Measurements from ENCODE around the gene CCIN. TPM values are rescaled to one million over a fixed set of nuclear protein-coding genes. Genes with fewer than 3 reads are reported as not detected.
A peak's percentile ranks its signal among the peaks of the same experiment; 100 is the strongest.

CCIN gene
- total RNA-seq, 1 donor from 2014 or later, result not detected

GRCh38 chr9:36132086-36132485 is 37.1 kb upstream of the CCIN start:
- no peak for TF ChIP-seq CTCF (IDR thresholded peaks at IDR 0.05; ENCODE audit: unreplicated experiment)
- Mint-ChIP-seq H3K27ac (no peak overlapping the region), H3K27me3 (peaks cover 41% of the 10 kb centered on the region), H3K4me3 (ENCODE audit: low read depth) (no peak overlapping the region), H3K4me1 (ENCODE audit: low read depth) (peaks cover 3% of the 10 kb centered on the region), H3K36me3 (ENCODE audit: insufficient read depth) (no peaks in the 10 kb centered on the region), H3K9me3 (ENCODE audit: low read depth) (no peaks in the 10 kb centered on the region)
- DNase-seq (ENCODE audit: low spot score, unreplicated experiment), result no peak

- H3K27me3 Mint-ChIP-seq, result peaks cover 61% of the 10 kb centered on the region
- H3K36me3 Mint-ChIP-seq (ENCODE audit: insufficient read depth), result no peaks in the 10 kb centered on the region
- H3K27ac Mint-ChIP-seq, result no peak overlapping the region
- no peak for DNase-seq (ENCODE audit: low spot score, unreplicated experiment)
- no peak overlapping the region for H3K4me3 Mint-ChIP-seq (ENCODE audit: low read depth)
- no peak for TF ChIP-seq CTCF (IDR thresholded peaks at IDR 0.05; ENCODE audit: unreplicated experiment)
- H3K9me3 Mint-ChIP-seq (ENCODE audit: low read depth), result no peaks in the 10 kb centered on the region
- peaks cover 9% of the 10 kb centered on the region for H3K4me1 Mint-ChIP-seq (ENCODE audit: low read depth)
Measured at GRCh38 chr9:36134761-36135505, 34.3 kb upstream of the CCIN start.

- Mint-ChIP-seq H3K4me3 (ENCODE audit: low read depth) (peak overlapping the region; percentile 69), H3K27me3 (peaks cover 63% of the 10 kb centered on the region), H3K36me3 (ENCODE audit: insufficient read depth) (no peaks in the 10 kb centered on the region), H3K27ac (no peak overlapping the region), H3K9me3 (ENCODE audit: low read depth) (no peaks in the 10 kb centered on the region), H3K4me1 (ENCODE audit: low read depth) (peaks cover 9% of the 10 kb centered on the region)
- TF ChIP-seq CTCF (IDR thresholded peaks at IDR 0.05; ENCODE audit: unreplicated experiment), result no peak
- DNase-seq (ENCODE audit: low spot score, unreplicated experiment), result no peak
Measured at GRCh38 chr9:36135741-36136271, 33.4 kb upstream of the CCIN start.

GRCh38 chr9:36136272-36136893 is 32.8 kb upstream of the CCIN start, which contains the start of gene GLIPR2:
GLIPR2 (plus strand) TSS chr9:36136733; CDS start chr9:36136779, 46 bp downstream.
- Mint-ChIP-seq H3K4me3 (ENCODE audit: low read depth) (peak within 1 kb of the TSS; percentile 89), H3K27me3 (peaks cover 63% of the 10 kb centered on the region), H3K27ac (peak within 1 kb of the TSS; percentile 86), H3K4me1 (ENCODE audit: low read depth) (peaks cover 9% of the 10 kb centered on the region), H3K9me3 (ENCODE audit: low read depth) (no peaks in the 10 kb centered on the region), H3K36me3 (ENCODE audit: insufficient read depth) (no peaks in the 10 kb centered on the region)
- DNase-seq (ENCODE audit: low spot score, unreplicated experiment), result peak; percentile 47
- peak; percentile 60 for TF ChIP-seq CTCF (IDR thresholded peaks at IDR 0.05; ENCODE audit: unreplicated experiment)

GRCh38 chr9:36136894-36137391 is 32.2 kb upstream of the CCIN start:
- peak overlapping the region; percentile 89 for H3K4me3 Mint-ChIP-seq (ENCODE audit: low read depth)
- DNase-seq (ENCODE audit: low spot score, unreplicated experiment), result no peak
- TF ChIP-seq CTCF (IDR thresholded peaks at IDR 0.05; ENCODE audit: unreplicated experiment), result no peak
- H3K27me3 Mint-ChIP-seq, result peaks cover 63% of the 10 kb centered on the region
- H3K4me1 Mint-ChIP-seq (ENCODE audit: low read depth), result peaks cover 9% of the 10 kb centered on the region
- H3K9me3 Mint-ChIP-seq (ENCODE audit: low read depth), result no peaks in the 10 kb centered on the region
- peak overlapping the region; percentile 86 for H3K27ac Mint-ChIP-seq
- H3K36me3 Mint-ChIP-seq (ENCODE audit: insufficient read depth), result no peaks in the 10 kb centered on the region

Data from progenitor cell of endocrine pancreas (in vitro differentiated cells).